Stimulated activated CD4-positive, alpha-beta T cell treated with anti-CD3 and anti-CD28 coated beads, Interleukin-15, amount 100 ng/mL, for 24 hours (primary cell): Measurements from ENCODE around the gene BOD1L1.
A peak's percentile ranks its signal among the peaks of the same experiment; 100 is the strongest.

Experiments
- DNase-seq: peaks from one replicate; pipeline ENCODE4 v3.0.0-alpha.2; 2020

BOD1L1 gene

GRCh38 chr4:13555325-13555724 lies 72.2 kb downstream of the BOD1L1 start:
- no peak for DNase-seq

DNA sequence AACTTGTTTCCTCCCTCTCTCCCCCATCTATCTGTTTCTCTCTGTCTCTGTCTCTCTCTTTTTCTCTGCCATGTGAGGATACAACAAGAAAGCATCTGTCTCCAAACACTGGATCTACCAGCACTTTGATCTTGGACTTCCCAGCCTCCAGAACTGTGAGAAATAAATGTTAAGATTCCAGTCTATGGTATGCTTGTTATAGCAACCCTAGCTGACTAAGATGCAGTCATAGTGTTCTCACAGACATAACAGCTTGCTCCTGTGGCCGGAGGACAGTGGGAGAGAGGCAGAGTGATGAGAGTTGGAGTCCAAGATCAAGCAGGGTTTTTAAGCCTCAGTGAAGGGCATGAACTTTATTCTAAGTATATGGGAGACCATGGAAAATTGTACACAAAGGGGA lies 74.4 kb downstream of the BOD1L1 start:
- no peak for DNase-seq

GRCh38 chr4:13548984-13549546 lies 78.5 kb downstream of the BOD1L1 start:
- peak; percentile 90 for DNase-seq

- no peak for DNase-seq
These were observed 79.2 kb downstream of the BOD1L1 start for GRCh38 chr4:13548059-13548983.

- no peak for DNase-seq
These were observed 80.0 kb downstream of the BOD1L1 start for GRCh38 chr4:13547485-13548041.

DNA sequence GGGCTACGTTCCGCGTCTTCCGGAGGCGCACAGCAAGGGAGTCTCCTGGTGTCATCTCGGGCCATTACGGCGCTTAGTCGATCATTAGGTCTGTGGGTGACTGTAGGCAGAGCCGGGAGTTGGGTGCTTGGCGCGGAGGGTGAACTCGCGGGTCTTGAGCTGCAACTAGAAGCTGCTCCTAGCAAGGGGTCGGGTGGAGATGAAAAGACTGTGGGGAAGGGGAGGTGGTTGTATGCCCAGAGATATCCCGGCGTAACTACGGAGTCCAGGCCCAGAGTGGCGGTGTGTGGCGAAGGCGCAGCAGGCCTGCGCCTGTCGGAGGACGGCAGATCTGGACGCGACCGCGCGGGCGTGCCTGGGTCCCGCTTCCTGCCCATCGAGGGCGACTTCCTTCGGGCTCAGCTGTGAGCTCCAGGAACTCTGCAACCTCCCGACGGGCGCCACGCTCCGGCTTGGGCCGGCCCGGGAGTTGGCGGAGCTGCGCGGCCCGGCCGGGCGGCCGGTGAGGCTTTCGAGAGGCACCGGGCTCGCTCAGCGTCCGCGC lies 80.5 kb downstream of the BOD1L1 start:
- no peak for DNase-seq

DNA sequence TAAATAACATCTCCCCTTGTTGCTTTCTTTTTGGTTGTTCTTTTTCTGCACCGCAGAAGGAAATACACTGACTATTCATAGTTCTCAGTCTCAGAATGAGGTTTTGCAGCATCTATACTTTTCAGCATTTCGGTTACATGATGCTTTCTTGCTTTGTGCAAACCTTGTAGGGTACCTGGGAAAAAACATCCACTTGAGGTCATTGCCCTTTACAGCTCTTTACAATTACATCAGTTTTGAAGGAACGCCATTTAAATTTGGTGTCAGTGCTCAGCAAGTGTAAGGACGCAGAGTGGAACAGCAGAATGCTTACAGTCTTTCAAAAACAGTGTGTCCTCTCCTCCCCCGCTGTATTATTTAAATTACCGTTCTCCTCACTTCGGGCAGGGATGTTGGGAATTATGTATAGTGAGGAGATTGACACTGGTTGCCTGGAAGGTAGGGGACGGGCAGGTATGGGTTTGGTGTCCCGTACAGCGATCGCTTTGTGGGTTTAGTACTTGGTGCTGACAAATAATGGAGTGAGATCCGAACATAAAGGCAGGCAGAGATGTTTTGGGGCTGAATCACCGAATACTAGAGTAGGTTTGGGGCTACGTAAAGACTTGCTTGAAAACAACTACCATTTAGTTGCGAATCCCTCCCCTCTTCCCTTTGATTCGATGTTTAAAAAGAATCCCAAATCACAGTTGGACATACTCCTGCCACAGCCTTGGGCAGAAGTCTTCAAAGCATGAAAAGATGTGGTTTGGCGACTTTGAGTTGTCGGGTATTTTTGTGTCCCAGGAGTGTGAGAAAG lies 81.2 kb downstream of the BOD1L1 start:
- no peak for DNase-seq

DNA sequence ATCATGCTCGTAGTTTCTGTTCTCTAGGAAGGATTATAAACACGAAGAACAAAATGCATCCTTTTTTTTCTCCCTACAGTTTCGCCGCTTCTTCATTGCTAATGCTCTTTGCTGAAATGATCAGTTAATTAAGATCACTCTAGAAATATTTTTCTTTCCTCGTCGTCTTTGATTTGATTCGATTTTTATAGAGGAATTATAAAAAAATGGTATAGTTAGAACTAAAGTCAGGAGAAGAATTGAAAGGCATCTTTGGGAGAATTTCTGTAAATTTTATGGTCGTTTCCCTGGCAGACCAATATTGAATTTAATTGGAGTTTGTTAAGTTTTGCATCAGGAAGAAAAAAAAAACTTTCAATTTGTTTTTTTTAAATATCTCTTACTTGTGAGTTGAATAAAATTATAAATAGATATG lies 82.1 kb downstream of the BOD1L1 start:
- no peak for DNase-seq

GRCh38 chr4:13544606-13545393 lies 82.7 kb downstream of the BOD1L1 start:
- peak; percentile 78 for DNase-seq

- no peak for DNase-seq
These were observed 83.5 kb downstream of the BOD1L1 start, which contains the start of gene NKX3-2 for GRCh38 chr4:13543839-13544605. NKX3-2 (minus strand) TSS chr4:13544508; CDS start chr4:13544414, 94 bp downstream.

- DNase-seq, result no peak
These were observed 84.3 kb downstream of the BOD1L1 start for GRCh38 chr4:13543032-13543838.

GRCh38 chr4:13542577-13543031 lies 84.9 kb downstream of the BOD1L1 start:
- no peak for DNase-seq

- no peak for DNase-seq
These were observed 85.6 kb downstream of the BOD1L1 start for GRCh38 chr4:13541720-13542576.

- DNase-seq, result no peak
These were observed 86.3 kb downstream of the BOD1L1 start for GRCh38 chr4:13541176-13541604.

GRCh38 chr4:13540446-13541175 lies 86.9 kb downstream of the BOD1L1 start:
- no peak for DNase-seq

DNA sequence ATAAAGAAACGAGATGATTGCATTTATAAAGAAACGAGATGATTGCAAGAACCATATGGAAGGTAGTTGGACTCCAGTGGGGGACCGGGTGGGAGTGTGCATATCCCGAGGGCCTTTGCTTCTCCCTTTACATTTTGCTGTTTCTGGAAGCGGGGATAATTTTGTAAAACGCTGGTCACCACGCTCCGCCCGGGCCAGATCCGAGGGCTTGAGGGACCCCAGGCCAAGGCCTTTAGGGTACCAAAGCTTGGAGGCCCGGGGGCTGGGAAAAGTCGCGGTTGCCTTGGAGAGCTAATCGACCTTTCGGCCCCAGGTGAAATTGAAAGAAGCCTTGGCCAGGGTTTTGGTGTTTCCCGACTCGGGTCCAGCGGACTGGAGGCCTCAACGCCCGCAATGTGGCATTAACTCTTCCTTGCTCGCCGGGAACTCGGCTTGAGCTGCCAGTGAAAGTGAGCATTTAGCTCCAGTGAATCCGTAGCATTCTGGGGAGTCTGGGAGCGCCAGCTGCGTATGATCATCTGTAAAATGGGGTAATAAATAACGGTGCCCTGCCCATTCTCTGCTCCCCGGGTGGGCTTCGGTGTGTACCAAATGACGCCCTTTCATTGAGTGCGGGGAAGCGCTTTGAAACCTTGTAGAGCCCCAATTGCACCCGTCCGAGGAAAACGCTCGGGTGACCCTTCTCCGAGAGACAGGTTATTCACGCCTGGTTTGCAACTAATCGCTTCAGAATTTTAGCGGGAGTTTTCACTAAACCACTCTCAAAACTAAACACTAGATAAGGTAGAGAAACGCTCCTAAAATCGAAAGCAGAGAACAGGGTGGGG lies 87.7 kb downstream of the BOD1L1 start:
- DNase-seq, result no peak

GRCh38 chr4:13539047-13539618 lies 88.4 kb downstream of the BOD1L1 start:
- DNase-seq, result no peak
